ENCODE measurements around the gene THADA.

THADA gene

DNA sequence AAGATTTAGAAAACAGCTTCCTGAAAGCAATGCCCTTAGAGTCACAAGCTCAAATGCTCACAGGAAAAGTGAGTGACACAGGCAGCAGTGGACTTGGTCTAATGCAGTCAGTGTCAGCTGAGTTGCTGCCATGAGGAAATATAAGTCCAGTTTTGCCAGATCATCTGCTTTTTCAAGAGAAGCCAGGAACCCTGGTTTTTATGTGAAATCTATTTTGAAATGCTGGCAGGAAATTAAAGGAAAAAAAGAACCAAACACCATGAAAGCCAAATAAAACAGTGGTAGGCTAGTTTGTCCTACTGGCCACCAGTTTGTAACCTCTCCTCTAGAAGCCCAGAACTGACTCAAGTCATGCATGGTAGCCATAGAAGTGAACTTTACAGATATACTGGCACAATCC lies 109.2 kb downstream of the THADA start:
- H3K9me3 ChIP-seq (ENCODE audit: insufficient read depth, low read length): no peaks in the 10 kb centered on the region
- H3K27me3 ChIP-seq (ENCODE audit: low read length): no peaks in the 10 kb centered on the region
- no peak overlapping the region for H2AFZ ChIP-seq (ENCODE audit: low read depth, low read length, severe bottlenecking)
- no peaks in the 10 kb centered on the region for H3K79me2 ChIP-seq (ENCODE audit: insufficient read depth, low read length)
- H3K36me3 ChIP-seq (ENCODE audit: low read length): no peaks in the 10 kb centered on the region
- H3K27ac ChIP-seq (ENCODE audit: low read depth, low read length): no peak overlapping the region
- no peaks in the 10 kb centered on the region for H3K9me2 ChIP-seq (replicated peaks; ENCODE audit: insufficient read depth, low read length)
- no peak for TF ChIP-seq EZH2phosphoT487 (conservative IDR thresholded peaks at IDR 0.05; ENCODE audit: low read length)
- TF ChIP-seq, protein P1, sequence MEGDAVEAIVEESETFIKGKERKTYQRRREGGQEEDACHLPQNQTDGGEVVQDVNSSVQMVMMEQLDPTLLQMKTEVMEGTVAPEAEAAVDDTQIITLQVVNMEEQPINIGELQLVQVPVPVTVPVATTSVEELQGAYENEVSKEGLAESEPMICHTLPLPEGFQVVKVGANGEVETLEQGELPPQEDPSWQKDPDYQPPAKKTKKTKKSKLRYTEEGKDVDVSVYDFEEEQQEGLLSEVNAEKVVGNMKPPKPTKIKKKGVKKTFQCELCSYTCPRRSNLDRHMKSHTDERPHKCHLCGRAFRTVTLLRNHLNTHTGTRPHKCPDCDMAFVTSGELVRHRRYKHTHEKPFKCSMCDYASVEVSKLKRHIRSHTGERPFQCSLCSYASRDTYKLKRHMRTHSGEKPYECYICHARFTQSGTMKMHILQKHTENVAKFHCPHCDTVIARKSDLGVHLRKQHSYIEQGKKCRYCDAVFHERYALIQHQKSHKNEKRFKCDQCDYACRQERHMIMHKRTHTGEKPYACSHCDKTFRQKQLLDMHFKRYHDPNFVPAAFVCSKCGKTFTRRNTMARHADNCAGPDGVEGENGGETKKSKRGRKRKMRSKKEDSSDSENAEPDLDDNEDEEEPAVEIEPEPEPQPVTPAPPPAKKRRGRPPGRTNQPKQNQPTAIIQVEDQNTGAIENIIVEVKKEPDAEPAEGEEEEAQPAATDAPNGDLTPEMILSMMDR (IDR thresholded peaks at IDR 0.05; ENCODE audit: insufficient read depth, low read length, poor library complexity, severe bottlenecking): no peak
- H3K9ac ChIP-seq (ENCODE audit: low read length): no peak overlapping the region
- H4K20me1 ChIP-seq (ENCODE audit: low read depth, low read length): no peaks in the 10 kb centered on the region
- no peak overlapping the region for H3K4me2 ChIP-seq (ENCODE audit: low read depth, low read length, poor library complexity, severe bottlenecking)
- no peak overlapping the region for H3K4me3 ChIP-seq (ENCODE audit: insufficient read depth, low read length, poor library complexity, severe bottlenecking)
- H3F3A ChIP-seq (ENCODE audit: insufficient read depth): peaks cover 11% of the 10 kb centered on the region

DNA sequence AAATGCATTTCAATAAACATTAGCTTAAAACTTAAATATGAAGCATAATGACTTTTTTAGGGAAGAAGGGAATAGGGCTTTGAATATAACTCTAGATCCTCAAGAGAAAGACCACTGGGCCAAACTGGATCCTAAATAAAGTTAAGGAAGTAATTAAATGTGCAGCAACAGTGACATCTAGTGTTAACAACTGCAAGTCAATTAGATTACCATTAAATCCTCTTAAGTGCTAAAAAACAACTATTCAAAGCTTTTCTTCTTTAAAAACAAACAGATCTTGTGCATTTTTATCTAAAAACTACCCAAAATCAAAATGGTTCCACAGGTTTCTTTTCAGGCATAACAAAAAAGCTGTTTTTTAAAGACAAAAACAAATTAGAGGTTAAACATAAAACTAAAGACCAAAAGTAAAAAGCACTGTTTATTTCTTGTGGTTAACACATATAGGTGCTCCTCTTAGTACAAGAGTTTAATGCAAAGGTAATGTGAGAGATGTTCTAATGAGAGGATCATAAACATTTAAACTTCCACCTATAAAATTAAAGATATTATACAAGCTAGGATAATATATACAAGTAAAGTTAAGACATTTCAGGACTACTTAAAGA lies 111.4 kb downstream of the THADA start:
- Histone ChIP-seq H3F3A (ENCODE audit: insufficient read depth) (peaks cover 11% of the 10 kb centered on the region), H4K20me1 (ENCODE audit: low read depth, low read length) (no peaks in the 10 kb centered on the region), H3K27ac (ENCODE audit: low read depth, low read length) (no peak overlapping the region), H3K79me2 (ENCODE audit: insufficient read depth, low read length) (no peaks in the 10 kb centered on the region), H3K9me2 (replicated peaks; ENCODE audit: insufficient read depth, low read length) (no peaks in the 10 kb centered on the region), H2AFZ (ENCODE audit: low read depth, low read length, severe bottlenecking) (no peak overlapping the region), H3K4me3 (ENCODE audit: insufficient read depth, low read length, poor library complexity, severe bottlenecking) (no peak overlapping the region), H3K4me2 (ENCODE audit: low read depth, low read length, poor library complexity, severe bottlenecking) (no peak overlapping the region), H3K9ac (ENCODE audit: low read length) (no peak overlapping the region), H3K36me3 (ENCODE audit: low read length) (no peaks in the 10 kb centered on the region), H3K27me3 (ENCODE audit: low read length) (no peaks in the 10 kb centered on the region), H3K9me3 (ENCODE audit: insufficient read depth, low read length) (no peaks in the 10 kb centered on the region)
- TF ChIP-seq, protein P1 (IDR thresholded peaks at IDR 0.05; ENCODE audit: insufficient read depth, low read length, poor library complexity, severe bottlenecking): peak; percentile 36
- TF ChIP-seq EZH2phosphoT487 (conservative IDR thresholded peaks at IDR 0.05; ENCODE audit: low read length): no peak

DNA sequence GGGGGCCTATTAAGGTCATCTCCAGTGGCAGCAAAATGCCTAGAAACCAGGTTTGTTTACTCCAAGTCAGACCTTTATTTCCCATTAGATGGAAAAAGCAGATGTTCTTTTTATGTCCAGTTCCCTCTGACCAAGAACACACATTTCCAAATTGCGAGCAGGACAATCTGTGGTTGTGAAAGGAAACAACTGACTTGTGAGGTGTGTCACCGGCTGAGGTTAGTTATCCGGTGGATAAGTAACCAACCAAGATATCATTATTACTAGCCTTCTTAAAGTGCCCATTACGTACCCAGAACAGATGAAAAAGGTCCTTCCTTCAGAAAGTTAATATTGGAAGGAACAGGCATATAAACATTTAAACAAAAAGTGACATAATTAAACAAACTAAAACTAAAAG lies 112.9 kb downstream of the THADA start:
- TF ChIP-seq EZH2phosphoT487 (conservative IDR thresholded peaks at IDR 0.05; ENCODE audit: low read length): no peak
- TF ChIP-seq, protein P1 (IDR thresholded peaks at IDR 0.05; ENCODE audit: insufficient read depth, low read length, poor library complexity, severe bottlenecking): no peak
- no peak overlapping the region for H3K4me3 ChIP-seq (ENCODE audit: insufficient read depth, low read length, poor library complexity, severe bottlenecking)
- H3F3A ChIP-seq (ENCODE audit: insufficient read depth): peaks cover 11% of the 10 kb centered on the region
- H2AFZ ChIP-seq (ENCODE audit: low read depth, low read length, severe bottlenecking): no peak overlapping the region
- no peaks in the 10 kb centered on the region for H3K9me3 ChIP-seq (ENCODE audit: insufficient read depth, low read length)
- H3K9me2 ChIP-seq (replicated peaks; ENCODE audit: insufficient read depth, low read length): no peaks in the 10 kb centered on the region
- no peak overlapping the region for H3K27ac ChIP-seq (ENCODE audit: low read depth, low read length)
- H3K79me2 ChIP-seq (ENCODE audit: insufficient read depth, low read length): no peaks in the 10 kb centered on the region
- no peaks in the 10 kb centered on the region for H3K27me3 ChIP-seq (ENCODE audit: low read length)
- H3K9ac ChIP-seq (ENCODE audit: low read length): no peak overlapping the region
- no peak overlapping the region for H3K4me2 ChIP-seq (ENCODE audit: low read depth, low read length, poor library complexity, severe bottlenecking)
- H4K20me1 ChIP-seq (ENCODE audit: low read depth, low read length): no peaks in the 10 kb centered on the region
- no peaks in the 10 kb centered on the region for H3K36me3 ChIP-seq (ENCODE audit: low read length)
